ENCODE results near the gene PSMG3.

The PSMG3 gene

DNA sequence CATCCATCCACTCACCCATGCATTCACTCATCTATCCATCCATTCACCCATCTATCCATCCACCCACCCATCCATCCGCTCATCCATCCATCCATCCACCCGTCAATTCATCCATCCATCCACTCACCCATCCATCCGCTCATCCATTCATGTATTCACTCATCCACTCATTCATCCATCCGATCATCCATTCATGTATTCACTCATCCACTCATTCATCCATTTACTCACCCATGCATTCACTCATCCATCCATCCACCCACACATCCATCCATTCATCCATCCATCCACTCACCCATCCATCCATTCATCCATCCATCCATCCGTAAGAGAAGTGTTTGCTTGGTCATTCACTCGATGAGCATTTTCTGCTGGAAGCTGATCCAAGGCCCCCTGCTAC is 8.7 kb upstream of the PSMG3 start:
- no peak for DNase-seq

DNA sequence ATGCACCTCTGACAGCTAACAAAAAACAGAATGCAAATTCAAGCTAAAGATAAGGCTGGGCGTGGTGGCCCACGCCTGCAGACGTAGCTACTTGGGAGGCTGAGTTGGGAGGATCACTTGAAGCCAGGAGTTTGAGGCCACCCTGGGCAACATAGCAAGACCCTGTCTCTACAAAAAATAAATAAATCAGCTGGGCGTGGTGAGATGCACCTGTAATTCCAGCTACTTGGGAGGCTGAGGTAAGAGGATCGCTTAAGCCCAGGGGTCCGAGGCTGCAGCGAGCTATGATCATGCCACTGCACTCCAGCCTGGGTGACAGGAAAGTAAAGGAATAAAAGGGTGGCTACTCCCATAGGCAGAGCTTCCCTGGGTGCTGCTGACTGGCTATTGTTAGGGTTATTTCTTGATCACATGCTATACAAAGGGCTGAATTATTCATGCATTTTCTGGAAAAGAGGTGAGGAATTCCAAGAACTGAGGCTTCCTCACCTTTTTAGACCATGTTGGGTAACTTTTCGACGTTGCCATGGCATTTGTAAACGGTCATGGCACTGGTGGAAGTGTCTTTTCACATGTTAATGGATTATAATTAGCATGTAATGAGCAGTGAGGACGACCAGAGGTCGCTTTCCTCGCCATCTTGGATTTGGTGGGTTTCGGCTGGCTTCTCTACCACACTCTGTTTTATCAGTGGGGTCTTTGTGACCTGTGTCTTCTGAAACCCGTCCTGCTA is 6.9 kb upstream of the PSMG3 start:
- no peak for DNase-seq

GRCh38 chr7:1575809-1576208 is 6.0 kb upstream of the PSMG3 start:
- no peak for DNase-seq

GRCh38 chr7:1572111-1572822 is 2.4 kb upstream of the PSMG3 start:
- no peak for DNase-seq

DNA sequence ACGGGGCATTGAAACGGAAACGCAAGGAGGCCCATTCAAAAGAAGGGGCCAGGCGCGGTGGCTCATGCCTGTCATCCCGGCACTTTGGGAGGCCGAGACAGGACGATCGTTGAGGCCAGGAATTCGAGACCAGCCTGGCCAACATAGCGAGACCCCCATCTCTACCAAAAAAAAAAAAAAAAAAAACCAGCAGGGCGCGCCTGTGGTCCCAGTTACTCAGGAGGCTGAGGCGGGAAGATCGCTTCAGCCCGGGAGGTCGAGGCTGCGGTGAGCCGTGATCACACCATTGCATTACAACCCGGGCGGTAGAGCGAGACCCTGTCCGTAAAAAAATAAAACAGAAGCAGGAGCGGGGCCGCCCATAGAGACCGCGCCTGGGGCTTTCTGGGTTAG is 396 bp downstream of the PSMG3 start:
- DNase-seq = no peak

GRCh38 chr7:1569016-1569415 is 816 bp downstream of the PSMG3 start:
- DNase-seq = peak; percentile 75

DNA sequence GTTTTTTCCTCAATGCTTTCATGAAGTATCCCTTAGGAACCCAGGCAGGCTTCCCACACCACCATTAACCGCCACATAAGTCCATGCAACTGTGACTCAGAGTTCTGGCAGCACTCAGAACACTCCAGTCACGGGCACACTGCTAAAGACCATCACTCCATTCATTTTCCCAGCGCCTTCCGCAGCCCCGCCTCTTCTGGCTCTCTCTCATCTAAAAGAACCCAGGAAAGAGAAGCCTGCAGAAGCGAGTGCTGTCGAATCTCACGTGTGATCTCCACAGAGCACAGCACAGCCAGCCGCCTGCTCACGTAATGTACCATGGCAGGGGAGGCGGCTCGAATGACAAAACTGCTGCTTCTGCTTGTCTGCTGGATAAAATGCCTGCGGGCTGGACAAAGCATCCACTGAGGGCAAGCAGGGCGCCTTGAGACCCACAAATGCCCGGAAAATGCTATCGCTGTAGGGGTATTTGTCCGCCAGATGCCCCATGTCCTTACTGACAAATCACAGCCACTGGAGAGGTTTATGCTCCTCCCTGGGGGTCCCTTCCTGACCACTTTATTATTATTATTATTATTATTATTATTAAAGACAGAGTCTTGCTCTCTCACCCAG is 1.8 kb downstream of the PSMG3 start:
- no peak for DNase-seq

DNA sequence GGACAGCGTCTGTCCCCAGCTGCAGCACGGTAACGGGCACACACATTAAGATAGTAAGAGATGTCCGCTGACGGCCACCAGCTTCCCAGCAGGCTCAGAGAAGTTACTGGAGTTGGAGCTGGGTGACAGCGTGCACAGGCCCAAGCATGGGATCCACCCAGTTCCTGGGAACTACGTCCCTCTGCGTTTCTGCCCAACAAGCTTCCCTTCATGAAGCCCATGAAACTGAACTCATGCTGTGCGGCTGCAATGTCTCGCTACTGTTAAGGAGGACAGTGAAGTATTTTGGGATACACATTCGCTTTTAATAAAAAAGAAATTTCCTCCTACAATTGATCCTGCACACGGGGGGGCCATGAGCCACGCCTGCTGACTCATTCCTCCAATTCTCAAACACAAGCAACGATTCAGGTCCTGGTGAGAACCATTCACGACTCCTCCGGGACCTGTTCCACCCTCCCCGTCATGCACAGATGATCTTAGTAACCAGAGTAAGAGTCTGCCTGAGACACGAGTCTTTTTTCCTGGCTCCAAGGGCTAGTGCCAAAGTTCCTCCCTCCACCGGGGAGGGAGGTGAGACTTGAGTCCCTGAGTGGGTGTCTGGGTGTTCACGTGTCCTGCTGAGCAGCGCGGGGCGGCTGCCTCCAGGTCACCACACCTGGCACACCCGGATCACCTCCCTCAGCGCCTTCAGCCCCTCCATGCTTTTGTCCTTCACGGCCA is 2.6 kb downstream of the PSMG3 start:
- DNase-seq = no peak

- no peak for DNase-seq
Measured at GRCh38 chr7:1566687-1567048, 3.2 kb downstream of the PSMG3 start.

DNA sequence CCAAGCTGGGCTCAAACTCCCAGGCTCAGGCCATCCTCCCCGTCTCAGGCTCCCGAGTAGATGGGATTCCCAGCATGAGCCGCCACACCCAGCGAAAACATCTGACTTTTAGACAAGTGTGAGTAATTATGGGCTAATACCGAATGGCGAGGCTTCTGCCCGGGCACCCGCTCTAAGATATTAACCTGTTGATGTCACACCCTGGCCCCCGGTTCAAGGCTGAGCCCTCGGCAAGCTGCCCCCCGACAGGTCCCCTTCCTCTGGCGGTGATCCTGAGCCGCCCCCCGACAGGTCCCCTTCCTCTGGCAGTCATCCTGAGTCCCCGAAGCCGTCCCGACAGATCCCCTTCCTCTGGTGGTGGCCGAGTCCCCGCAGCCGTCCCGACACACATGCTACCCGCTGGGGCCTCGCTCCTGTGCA is 5.2 kb downstream of the PSMG3 start:
- no peak for DNase-seq

DNA sequence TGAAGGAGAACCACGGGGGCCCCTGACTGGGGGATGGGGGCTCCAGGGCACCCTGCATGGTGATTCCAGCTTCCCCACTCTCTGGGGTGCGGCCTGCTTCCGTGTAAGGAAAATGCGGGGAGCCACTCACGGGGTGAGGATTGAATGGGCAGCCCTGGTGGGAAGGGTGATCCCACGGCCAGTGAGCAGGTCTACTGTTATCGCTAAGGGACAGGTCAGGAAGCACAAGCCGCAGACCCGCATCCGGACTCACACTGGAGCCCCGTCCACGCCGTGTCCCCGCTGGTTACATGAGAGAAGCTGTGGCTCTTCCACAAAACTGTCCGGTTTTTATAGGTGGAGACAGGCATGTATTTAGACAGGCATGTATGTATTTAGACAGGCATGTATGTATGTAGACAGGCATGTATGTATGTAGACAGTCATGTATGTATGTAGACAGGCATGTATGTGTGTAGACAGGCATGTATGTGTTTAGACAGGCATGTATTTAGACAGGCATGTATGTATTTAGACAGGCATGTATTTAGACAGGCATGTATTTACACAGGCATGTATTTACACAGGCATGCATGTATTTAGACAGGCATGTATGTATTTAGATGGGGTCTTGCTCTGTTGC is 5.7 kb downstream of the PSMG3 start:
- no peak for DNase-seq

- DNase-seq = no peak
Measured at GRCh38 chr7:1562597-1563051, 7.2 kb downstream of the PSMG3 start.

GRCh38 chr7:1562116-1562515 is 7.7 kb downstream of the PSMG3 start:
- DNase-seq = no peak

GRCh38 chr7:1561036-1561940 is 8.5 kb downstream of the PSMG3 start:
- DNase-seq = no peak

DNA sequence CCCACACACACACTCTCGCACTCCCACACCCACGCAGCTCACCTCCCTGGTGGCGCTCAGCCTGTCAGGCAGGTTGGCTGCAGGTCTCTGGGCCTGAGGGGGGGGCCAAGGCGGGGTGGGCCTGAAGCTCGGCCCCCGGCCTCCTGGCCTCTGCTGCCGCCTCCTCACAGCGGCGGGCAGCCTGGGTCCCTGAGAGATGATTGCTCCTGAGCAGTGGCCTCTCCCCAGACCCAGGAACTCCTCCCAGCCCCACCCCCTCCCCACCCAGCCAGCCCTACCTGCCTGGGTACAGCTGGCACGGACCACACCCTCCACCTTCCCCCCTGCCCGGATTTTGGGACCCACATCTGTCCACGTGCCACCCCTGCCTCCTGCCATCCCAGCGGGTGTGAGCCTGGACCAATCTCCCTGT is 9.2 kb downstream of the PSMG3 start:
- no peak for DNase-seq

GRCh38 chr7:1559626-1560590 is 9.9 kb downstream of the PSMG3 start:
- DNase-seq = no peak

DNA sequence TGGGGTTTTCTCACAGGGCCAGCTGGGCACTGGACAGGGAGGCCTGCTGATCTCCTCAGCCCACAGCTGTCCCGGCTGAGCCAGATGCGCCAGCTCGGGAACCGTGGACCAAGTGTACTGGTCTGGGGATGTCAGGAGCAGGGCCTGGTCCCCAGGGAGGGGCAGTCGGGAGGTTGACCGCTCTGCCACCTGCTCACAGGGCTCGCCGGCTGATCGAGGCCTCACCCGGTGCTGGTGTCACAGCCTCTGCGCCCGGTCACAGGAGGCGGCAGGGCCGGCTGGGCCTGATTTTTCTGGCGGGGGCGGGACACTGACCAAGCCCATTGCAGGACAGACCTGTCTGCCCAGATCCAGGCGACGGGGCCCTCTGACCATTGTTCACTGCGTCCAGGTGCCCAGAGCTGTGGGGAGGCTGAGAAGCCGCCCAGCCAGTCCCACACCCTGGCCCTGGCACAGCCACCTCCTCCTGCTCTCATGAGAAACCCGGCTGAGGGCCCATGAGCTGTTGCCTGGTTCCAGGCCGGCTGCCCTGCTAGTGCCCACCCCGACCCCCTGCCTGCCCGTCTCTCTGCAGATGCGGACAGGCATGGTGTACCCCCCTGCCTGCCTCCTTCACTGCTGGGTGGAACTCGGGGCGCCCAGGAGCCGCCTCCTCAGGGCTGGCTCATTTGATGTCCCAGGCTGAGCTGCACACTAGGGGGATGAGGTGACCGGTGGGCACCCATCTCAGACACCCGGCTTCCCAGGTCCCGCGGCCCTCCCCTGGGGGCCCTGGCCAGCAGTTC is 10.8 kb downstream of the PSMG3 start:
- DNase-seq = no peak

DNA sequence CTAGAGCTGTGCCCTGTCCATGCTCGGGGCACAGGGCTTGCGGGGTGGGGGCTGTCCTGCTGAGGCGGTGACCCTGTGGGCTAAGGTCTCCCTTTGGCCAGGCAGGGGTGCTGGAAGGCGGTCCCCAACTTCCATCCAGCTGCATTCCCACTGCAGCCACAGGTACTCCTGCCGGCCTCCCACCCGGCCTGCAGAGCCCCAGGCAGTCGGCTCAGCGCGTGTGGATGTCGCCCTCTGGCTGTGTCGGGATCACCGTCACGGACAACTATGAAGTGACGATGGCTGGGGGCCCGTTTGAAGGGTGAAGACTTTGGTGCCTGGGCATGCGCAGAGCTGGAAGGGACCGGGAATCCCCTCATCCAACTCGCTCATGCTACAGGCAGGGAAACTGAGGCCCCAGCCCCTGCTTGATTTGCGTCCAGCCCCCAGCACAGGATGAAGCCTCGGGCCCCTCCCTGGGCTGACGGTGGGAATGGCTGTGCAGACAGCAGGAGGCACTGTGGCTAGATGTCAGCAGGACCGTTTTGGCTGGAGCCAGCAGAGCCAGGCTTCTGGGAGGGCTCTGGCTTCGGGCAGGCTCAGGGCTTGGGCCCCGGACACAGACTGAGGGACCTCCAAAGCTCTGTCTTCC is 11.5 kb downstream of the PSMG3 start:
- no peak for DNase-seq

GRCh38 chr7:1557771-1558170 is 12.1 kb downstream of the PSMG3 start:
- DNase-seq = no peak
